HepG2 (cell line): Measurements from ENCODE around the gene GIN1. TPM values are rescaled to one million over a fixed set of nuclear protein-coding genes. Genes with fewer than 3 reads are reported as not detected.
A peak's percentile ranks its signal among the peaks of the same experiment; 100 is the strongest.

Source experiments
- CREBL2 ChIP-seq: sonication (generic); formaldehyde crosslinking; IDR thresholded peaks from 2 replicates; pipeline ENCODE4 v1.8.1; 2023; ENCODE audit warnings: missing genetic modification reagents, mild to moderate bottlenecking, borderline replicate concordance
- CREM ChIP-seq, 2 experiments: sonication (generic) in 1 of 2; formaldehyde crosslinking in 1 of 2; IDR thresholded peaks; 2 replicates each; pipeline versions ENCODE4 v1.4.0 to v1.6.1; 2016 to 2020; ENCODE audit warnings: antibody characterized with exemption in 1 of 2, mild to moderate bottlenecking in 1 of 2, missing genetic modification reagents in 1 of 2
- DDIT3 ChIP-seq: sonication (generic); formaldehyde crosslinking; IDR thresholded peaks from 2 replicates; pipeline ENCODE4 v1.4.0; 2020; ENCODE audit warnings: mild to moderate bottlenecking, missing genetic modification reagents
- ELF3 ChIP-seq: IDR thresholded peaks from 2 replicates; pipeline ENCODE4 v1.6.1; 2016; ENCODE audit warnings: missing genetic modification reagents, missing compliant biosample characterization
- ELF4 ChIP-seq: sonication (generic); formaldehyde crosslinking; IDR thresholded peaks from 2 replicates; pipeline ENCODE4 v1.5.0; 2020; ENCODE audit warnings: missing genetic modification reagents, mild to moderate bottlenecking, moderate library complexity, borderline replicate concordance
- FOXA3 ChIP-seq: IDR thresholded peaks from 2 replicates; pipeline ENCODE4 v1.6.1; 2016; ENCODE audit warnings: missing genetic modification reagents, missing compliant biosample characterization
- HINFP ChIP-seq: sonication (generic); formaldehyde crosslinking; IDR thresholded peaks from 2 replicates; pipeline ENCODE4 v1.4.0; 2020; ENCODE audit warnings: low read depth, mild to moderate bottlenecking, missing genetic modification reagents
- IKZF1 ChIP-seq: fragments of 450-650 bp; IDR thresholded peaks from 2 replicates; pipeline ENCODE4 v1.7.1; 2016
- LCORL ChIP-seq, 2 experiments: fragments of 450-650 bp in 1 of 2; sonication (generic) in 1 of 2; formaldehyde crosslinking in 1 of 2; IDR thresholded peaks; 2 replicates each; pipeline versions ENCODE4 v1.5.0 to v1.6.1; 2017 to 2020; ENCODE audit warnings: antibody characterized with exemption in 1 of 2, missing genetic modification reagents in 1 of 2
- MATR3 ChIP-seq: sonication (generic); formaldehyde crosslinking; IDR thresholded peaks from 2 replicates; pipeline ENCODE4 v1.4.0; 2020; ENCODE audit warnings: missing genetic modification reagents
- NR1H2 ChIP-seq: sonication (generic); formaldehyde crosslinking; IDR thresholded peaks from 2 replicates; pipeline ENCODE4 v1.8.1; 2022; ENCODE audit warnings: low read depth, missing genetic modification reagents, borderline replicate concordance
- PBX2 ChIP-seq: IDR thresholded peaks from 2 replicates; pipeline ENCODE4 v1.6.1; 2016; ENCODE audit warnings: control low read depth
- PHF5A ChIP-seq: IDR thresholded peaks from one replicate; pipeline ENCODE4 v1.6.1; 2018; ENCODE audit warnings: low read depth, missing genetic modification reagents; ENCODE audit not compliant: unreplicated experiment
- POLR2A ChIP-seq, 2 experiments: IDR thresholded peaks; 2 replicates each; pipeline ENCODE4 v1.6.1; 2011; ENCODE audit warnings: low read depth in 2 of 2, low read length in 2 of 2, mild to moderate bottlenecking in 1 of 2, moderate library complexity in 1 of 2; ENCODE audit not compliant: insufficient read depth in 1 of 2
- RAD51 ChIP-seq: fragments of 450-650 bp; IDR thresholded peaks from 2 replicates; pipeline ENCODE4 v1.6.1; 2016; ENCODE audit warnings: borderline replicate concordance
- SIX1 ChIP-seq: sonication (generic); formaldehyde crosslinking; IDR thresholded peaks from 2 replicates; pipeline ENCODE4 v1.4.0; 2020; ENCODE audit warnings: missing genetic modification reagents, borderline replicate concordance
- SP5 ChIP-seq: IDR thresholded peaks from 2 replicates; pipeline ENCODE4 v1.6.1; 2016; ENCODE audit warnings: low read depth, borderline replicate concordance
- XBP1 ChIP-seq: sonication (generic); formaldehyde crosslinking; IDR thresholded peaks from 2 replicates; pipeline ENCODE4 v1.5.0; 2020; ENCODE audit warnings: missing genetic modification reagents
- ZBTB2 ChIP-seq: sonication (generic); formaldehyde crosslinking; IDR thresholded peaks from 2 replicates; pipeline ENCODE4 v1.8.0; 2022; ENCODE audit warnings: low read depth, missing genetic modification reagents
- ZKSCAN1 ChIP-seq: fragments of 150-350 bp; IDR thresholded peaks from 2 replicates; pipeline ENCODE4 v1.6.1; 2014; ENCODE audit warnings: low read length
- ZNF143 ChIP-seq: sonication (generic); formaldehyde crosslinking; IDR thresholded peaks from 2 replicates; pipeline ENCODE4 v1.4.0; 2020; ENCODE audit warnings: missing genetic modification reagents
- ZNF232 ChIP-seq: sonication (generic); formaldehyde crosslinking; IDR thresholded peaks from 2 replicates; pipeline ENCODE4 v1.4.0; 2020; ENCODE audit warnings: missing genetic modification reagents, borderline replicate concordance
- ZNF296 ChIP-seq: sonication (generic); formaldehyde crosslinking; conservative IDR thresholded peaks from 2 replicates; pipeline ENCODE4 v1.5.0; 2020; ENCODE audit warnings: mild to moderate bottlenecking, missing genetic modification reagents
- ZNF451 ChIP-seq: sonication (generic); formaldehyde crosslinking; IDR thresholded peaks from 2 replicates; pipeline ENCODE4 v1.5.0; 2020; ENCODE audit warnings: mild to moderate bottlenecking, missing genetic modification reagents
- polyA plus RNA-seq, 8 experiments: library from polyadenylated mRNA; depleted of rRNA in 3 of 8; stranded (reverse) in 7 of 8; unstranded in 1 of 8; fragments of >200 nt; fragmentation: Illumina TruSeq in 4 of 8; extraction: Trizol in 4 of 8; gene quantifications; 2 replicates each; pipeline versions ENCODE4 v1.2.1 to v1.2.3, GENCODE V29; 2011 to 2016; ENCODE audit warnings: low read depth in 4 of 8, missing spikeins in 1 of 8, mixed read lengths in 1 of 8; ENCODE audit not compliant: insufficient read depth in 1 of 8
- total RNA-seq, 5 experiments: library from RNA; depleted of rRNA; stranded (reverse); fragments of >200 nt; fragmentation: Illumina TruSeq; extraction: Trizol; gene quantifications; 2 replicates each; pipeline ENCODE4 v1.2.3, GENCODE V29; 2016; ENCODE audit warnings: low read depth in 1 of 5

Gene GIN1
- total and polyA plus RNA-seq, 2 of the 13 experiments (the other 11 are each of a cell fraction or from before 2014, with no cell fraction given) = 1.7 to 7.7 TPM

DNA sequence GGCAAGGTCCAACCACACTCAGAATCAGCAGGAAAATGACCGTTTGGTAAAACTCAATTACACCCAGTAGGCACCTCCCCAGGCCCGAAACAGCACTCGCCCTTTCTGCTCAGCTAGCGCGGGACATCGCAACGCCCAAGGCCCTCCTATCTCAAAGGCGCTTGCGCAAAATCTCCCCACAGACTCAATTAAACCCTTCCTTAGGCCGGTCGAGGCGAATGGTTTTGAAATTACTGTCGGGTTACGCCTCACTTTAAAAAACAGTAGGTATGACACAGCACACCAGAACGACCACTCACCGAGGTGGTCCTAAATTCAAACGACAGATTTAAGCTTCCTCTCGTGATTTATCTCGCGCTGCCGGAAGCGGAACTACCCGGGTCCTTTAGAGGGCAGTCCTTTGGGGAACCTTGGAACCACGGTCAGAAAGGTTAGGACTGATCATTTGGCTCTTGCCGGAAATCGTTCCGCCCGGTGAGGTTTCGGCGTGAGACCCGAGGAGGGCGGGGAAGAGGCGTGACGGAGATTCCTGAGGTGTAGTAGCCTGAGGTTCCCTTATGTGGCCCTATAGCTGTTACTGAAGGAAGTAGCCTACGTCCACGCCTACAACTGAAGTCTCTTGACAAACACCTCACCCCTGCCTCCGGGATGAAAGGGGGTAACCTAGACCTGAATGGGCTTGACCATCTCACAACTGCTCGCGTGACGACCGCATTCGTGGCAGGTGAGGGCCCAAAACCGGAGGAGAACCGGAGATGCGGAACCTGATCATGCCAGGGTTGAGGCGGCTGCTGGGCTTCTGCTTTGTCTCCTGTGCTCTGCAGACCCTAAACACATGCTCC, at the start of gene GIN1, which contains the start of gene PPIP5K2 (continued):
- TF ChIP-seq NR1H2 (no peak), SIX1 (CRISPR knock-in tag) (no peak), HINFP (CRISPR knock-in tag) (no peak), RAD51 (no peak), MATR3 (CRISPR knock-in tag) (no peak), PBX2 (CRISPR knock-in tag) (0 out of 2 replicates have a peak, but pooled peaks have one; percentile 5), PHF5A (CRISPR knock-in tag) (no peak), ZNF296 (CRISPR knock-in tag) (no peak), CREBL2 (CRISPR knock-in tag) (no peak), ZKSCAN1 (peak; percentile 97), LCORL (IDR thresholded peaks at IDR 0.05) (peak; percentile 60; the same call in 1 of the 2 replicates), LCORL (CRISPR knock-in tag; IDR thresholded peaks at IDR 0.05) (peak; percentile 82), POLR2A (IDR thresholded peaks at IDR 0.05; ENCODE audit: insufficient read depth in 1 of 2, low read depth in 2 of 2, low read length in 2 of 2) (peak; percentile 86 to 93), ZNF451 (CRISPR knock-in tag) (0 out of 2 replicates have a peak, but pooled peaks have one; percentile 39), ZBTB2 (peak; percentile 78), IKZF1 (no peak), SP5 (CRISPR knock-in tag) (peak; percentile 91), ZNF232 (no peak; the same call in 1 of the 2 replicates), FOXA3 (CRISPR knock-in tag) (peak; percentile 76), DDIT3 (CRISPR knock-in tag) (no peak), ELF3 (CRISPR knock-in tag) (peak; percentile 96), XBP1 (CRISPR knock-in tag) (peak; percentile 23; the same call in 1 of the 2 replicates), ZNF143 (CRISPR knock-in tag) (peak; percentile 60; the same call in 1 of the 2 replicates), ELF4 (CRISPR knock-in tag) (no peak), CREM (IDR thresholded peaks at IDR 0.05) (peak; percentile 78), CREM (CRISPR knock-in tag; IDR thresholded peaks at IDR 0.05) (no peak)
